CD14-positive monocyte (primary cell): Measurements from ENCODE around the gene PDZD8. TPM values are rescaled to one million over a fixed set of nuclear protein-coding genes. Genes with fewer than 3 reads are reported as not detected.

Experiments
- DNase-seq, 3 donors: peaks; one replicate each; pipeline ENCODE4 v3.0.0-alpha.2; 2011 to 2022
- H2AFZ ChIP-seq: 2 replicates; pipeline ENCODE4 v1.6.0; 2012; ENCODE audit warnings: mild to moderate bottlenecking, low read depth, low read length, inconsistent platforms; ENCODE audit not compliant: insufficient read depth, poor library complexity, severe bottlenecking
- H3K27ac ChIP-seq, 2 donors: 1 replicate in 1 of 2; 2 replicates in 1 of 2; pipeline ENCODE4 v1.5.1; 2012 to 2013; ENCODE audit warnings: low read length in 2 of 2, control low read depth in 1 of 2, inconsistent platforms in 1 of 2, low read depth in 1 of 2, mild to moderate bottlenecking in 1 of 2
- H3K27me3 ChIP-seq, 2 donors: one replicate each; pipeline versions ENCODE4 v1.6.0 to v1.6.1; 2011 to 2013; ENCODE audit warnings: low read length in 2 of 2; ENCODE audit not compliant: control insufficient read depth in 2 of 2, insufficient read depth in 2 of 2
- H3K36me3 ChIP-seq, 2 donors: replicated peaks in 1 of 2; 1 replicate in 1 of 2; 2 replicates in 1 of 2; pipeline versions ENCODE4 v1.5.1 to v1.6.1; 2012 to 2013; ENCODE audit warnings: low read length in 2 of 2, control low read depth in 1 of 2, inconsistent platforms in 1 of 2, mild to moderate bottlenecking in 1 of 2; ENCODE audit not compliant: insufficient read depth in 2 of 2, control insufficient read depth in 1 of 2
- H3K4me1 ChIP-seq, 2 donors: 1 replicate in 1 of 2; 2 replicates in 1 of 2; pipeline versions ENCODE4 v1.5.1 to v1.6.1; 2012 to 2013; ENCODE audit warnings: low read length in 2 of 2, control low read depth in 1 of 2, inconsistent platforms in 1 of 2, mild to moderate bottlenecking in 1 of 2, moderate library complexity in 1 of 2; ENCODE audit not compliant: insufficient read depth in 2 of 2, control insufficient read depth in 1 of 2
- H3K4me2 ChIP-seq: replicated peaks from 2 replicates; pipeline ENCODE3; 2012; ENCODE audit warnings: low read length, moderate library complexity, mild to moderate bottlenecking; ENCODE audit not compliant: poor library complexity, severe bottlenecking; ENCODE audit errors: extremely low read depth
- H3K4me3 ChIP-seq, 3 experiments: fragments of 200-600 bp in 1 of 3; sonication (generic) in 1 of 3; replicated peaks in 1 of 3; 1 replicate in 2 of 3; 2 replicates in 1 of 3; pipeline ENCODE4 v1.5.1; 2011 to 2013; ENCODE audit warnings: low read length in 3 of 3, mild to moderate bottlenecking in 3 of 3, control low read depth in 2 of 3, low read depth in 2 of 3, inconsistent platforms in 1 of 3, moderate library complexity in 1 of 3
- H3K79me2 ChIP-seq: 2 replicates; pipeline ENCODE4 v1.6.0; 2012; ENCODE audit warnings: mild to moderate bottlenecking, control low read depth, inconsistent platforms, low read length, moderate library complexity; ENCODE audit not compliant: insufficient read depth
- H3K9ac ChIP-seq: 2 replicates; pipeline ENCODE4 v1.6.0; 2017; ENCODE audit warnings: low read length, mild to moderate bottlenecking; ENCODE audit not compliant: insufficient read depth, poor library complexity, severe bottlenecking
- H3K9me3 ChIP-seq, 2 donors: replicated peaks in 1 of 2; 1 replicate in 1 of 2; 2 replicates in 1 of 2; pipeline versions ENCODE4 v1.5.1 to v1.6.1; 2012 to 2013; ENCODE audit warnings: low read length in 2 of 2, control low read depth in 1 of 2; ENCODE audit not compliant: control insufficient read depth in 1 of 2, insufficient read depth in 1 of 2
- H4K20me1 ChIP-seq: 2 replicates; pipeline ENCODE4 v1.6.0; 2012; ENCODE audit warnings: mild to moderate bottlenecking, low read length, control low read depth, moderate library complexity; ENCODE audit not compliant: insufficient read depth
- H3K27ac Mint-ChIP-seq, 7 donors: one replicate each; pipeline ENCODE4 v1.8.0; 2020; ENCODE audit warnings: mild to moderate bottlenecking in 7 of 7, mixed read lengths in 7 of 7, moderate library complexity in 6 of 7, inconsistent platforms in 2 of 7
- H3K27me3 Mint-ChIP-seq, 3 donors: one replicate each; pipeline ENCODE4 v1.8.0; 2021 to 2022; ENCODE audit warnings: low read depth in 3 of 3, mild to moderate bottlenecking in 3 of 3, mixed read lengths in 3 of 3, moderate library complexity in 3 of 3, inconsistent platforms in 1 of 3
- H3K36me3 Mint-ChIP-seq, 2 donors: one replicate each; pipeline ENCODE4 v1.8.0; 2020; ENCODE audit warnings: mixed read lengths in 2 of 2, inconsistent platforms in 1 of 2, mild to moderate bottlenecking in 1 of 2
- H3K4me1 Mint-ChIP-seq: one replicate; pipeline ENCODE4 v1.8.0; 2020; ENCODE audit warnings: mild to moderate bottlenecking, mixed read lengths
- H3K4me3 Mint-ChIP-seq, 2 donors: one replicate each; pipeline ENCODE4 v1.8.0; 2020; ENCODE audit warnings: mild to moderate bottlenecking in 2 of 2, mixed read lengths in 2 of 2, moderate library complexity in 1 of 2
- H3K9me3 Mint-ChIP-seq, 7 donors: one replicate each; pipeline ENCODE4 v1.8.0; 2020 to 2022; ENCODE audit warnings: mixed read lengths in 7 of 7, mild to moderate bottlenecking in 6 of 7, moderate library complexity in 6 of 7, inconsistent platforms in 2 of 7
- WGBS: methylation state at CpG from one replicate; pipeline ENCODE4 v1.1.5; 2013; ENCODE audit warnings: missing lambda C conversion rate; ENCODE audit not compliant: insufficient coverage; 5-methylcytosine and 5-hydroxymethylcytosine counted together
- intact Hi-C, 2 donors: fragments of 100-400 bp; cut with micrococcal nuclease; formaldehyde crosslinking; loops; one replicate each; pipeline versions ENCODE4 v1.15.0 to v1.15.1; 2023
- polyA plus RNA-seq, 3 donors: library from polyadenylated mRNA; depleted of rRNA in 1 of 3; unstranded in 2 of 3; stranded (reverse) in 1 of 3; fragments of 300-500 nt in 2 of 3; fragments of >200 nt in 1 of 3; fragmentation: Illumina TruSeq in 2 of 3; gene quantifications; 1 replicate in 2 of 3; 2 replicates in 1 of 3; pipeline ENCODE4 v1.2.3, GENCODE V29; 2012 to 2021
- TF ChIP-seq, protein P1 (sequence below): fragments of 200-600 bp; IDR thresholded peaks from one replicate; pipeline ENCODE4 v1.8.0; 2022; ENCODE audit warnings: antibody characterized with exemption, mild to moderate bottlenecking

The PDZD8 gene
- polyA plus RNA-seq, 3 donors, result 4.6 to 104 (median 9.0) TPM

DNA sequence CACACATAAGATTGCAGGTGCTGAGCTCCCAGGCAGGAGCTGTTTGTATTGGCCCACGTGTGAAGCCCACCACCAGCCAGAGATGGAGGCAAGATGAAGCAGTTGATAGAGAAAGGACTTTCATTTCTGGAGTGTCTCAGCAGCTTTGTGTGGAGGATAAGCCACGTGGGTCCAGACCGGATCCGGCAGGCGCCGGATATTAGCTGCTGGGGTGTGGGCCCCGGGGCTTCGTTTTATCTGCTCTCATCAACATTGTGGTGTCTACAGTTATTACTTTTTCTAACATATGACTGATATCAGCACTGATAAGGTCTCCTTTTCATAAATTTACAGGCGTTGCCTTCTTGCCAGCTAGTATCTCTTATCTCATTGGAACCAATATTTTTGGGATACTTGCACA, 108.8 kb downstream of the PDZD8 start:
- Mint-ChIP-seq H3K9me3 (peaks cover 0 to 3% (median 0%) of the 10 kb centered on the region in 7 donors), H3K36me3 (no peaks in the 10 kb centered on the region), H3K27me3 (peaks cover 0 to 2% (median 1%) of the 10 kb centered on the region in 3 donors), H3K27ac (no peak overlapping the region), H3K4me3 (no peak overlapping the region), H3K4me1 (no peaks in the 10 kb centered on the region)
- WGBS, result 100% methylated on average over 1 of the region's 9 CpGs
- no peak overlapping the region for H3K4me2 ChIP-seq
- H3K27me3 ChIP-seq, result no peaks in the 10 kb centered on the region
- H3K36me3 ChIP-seq, result no peaks in the 10 kb centered on the region
- no peaks in the 10 kb centered on the region for H3K4me1 ChIP-seq
- DNase-seq, result no peak
- no peak overlapping the region for H2AFZ ChIP-seq
- no peak overlapping the region for H3K9ac ChIP-seq
- no peaks in the 10 kb centered on the region for H4K20me1 ChIP-seq
- no peak overlapping the region for H3K4me3 ChIP-seq
- H3K9me3 ChIP-seq, result no peaks in the 10 kb centered on the region
- no peak overlapping the region for H3K27ac ChIP-seq
- no peaks in the 10 kb centered on the region for H3K79me2 ChIP-seq
- intact Hi-C loops, result no loop called here
- TF ChIP-seq, protein P1, sequence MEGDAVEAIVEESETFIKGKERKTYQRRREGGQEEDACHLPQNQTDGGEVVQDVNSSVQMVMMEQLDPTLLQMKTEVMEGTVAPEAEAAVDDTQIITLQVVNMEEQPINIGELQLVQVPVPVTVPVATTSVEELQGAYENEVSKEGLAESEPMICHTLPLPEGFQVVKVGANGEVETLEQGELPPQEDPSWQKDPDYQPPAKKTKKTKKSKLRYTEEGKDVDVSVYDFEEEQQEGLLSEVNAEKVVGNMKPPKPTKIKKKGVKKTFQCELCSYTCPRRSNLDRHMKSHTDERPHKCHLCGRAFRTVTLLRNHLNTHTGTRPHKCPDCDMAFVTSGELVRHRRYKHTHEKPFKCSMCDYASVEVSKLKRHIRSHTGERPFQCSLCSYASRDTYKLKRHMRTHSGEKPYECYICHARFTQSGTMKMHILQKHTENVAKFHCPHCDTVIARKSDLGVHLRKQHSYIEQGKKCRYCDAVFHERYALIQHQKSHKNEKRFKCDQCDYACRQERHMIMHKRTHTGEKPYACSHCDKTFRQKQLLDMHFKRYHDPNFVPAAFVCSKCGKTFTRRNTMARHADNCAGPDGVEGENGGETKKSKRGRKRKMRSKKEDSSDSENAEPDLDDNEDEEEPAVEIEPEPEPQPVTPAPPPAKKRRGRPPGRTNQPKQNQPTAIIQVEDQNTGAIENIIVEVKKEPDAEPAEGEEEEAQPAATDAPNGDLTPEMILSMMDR, result no peak

DNA sequence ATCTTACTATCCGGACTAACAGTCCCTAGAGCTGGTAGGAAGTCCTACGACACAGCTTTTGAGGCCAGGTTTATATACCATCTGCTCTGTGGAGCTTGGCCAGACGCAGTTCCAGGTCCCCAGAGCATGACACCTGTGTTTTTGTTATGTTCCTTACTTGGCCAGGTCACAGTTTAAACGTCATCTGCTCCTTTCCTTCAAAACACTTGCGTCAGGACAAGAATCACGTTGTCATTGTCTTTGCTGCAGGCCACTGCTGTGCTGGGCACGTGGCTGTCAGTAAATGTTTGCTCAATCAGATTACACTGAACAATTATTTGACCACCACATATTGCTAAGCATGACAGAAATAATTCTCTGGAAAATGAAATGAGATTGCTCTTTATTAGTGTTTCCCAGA, 110.5 kb downstream of the PDZD8 start:
- Histone ChIP-seq H3K27me3 (no peaks in the 10 kb centered on the region), H3K27ac (no peak overlapping the region), H3K4me3 (no peak overlapping the region), H3K9me3 (no peaks in the 10 kb centered on the region), H4K20me1 (no peaks in the 10 kb centered on the region), H3K79me2 (no peaks in the 10 kb centered on the region), H3K4me1 (peaks cover 0 to 6% of the 10 kb centered on the region in 2 donors), H2AFZ (no peak overlapping the region), H3K9ac (no peak overlapping the region), H3K4me2 (no peak overlapping the region), H3K36me3 (no peaks in the 10 kb centered on the region)
- H3K27ac Mint-ChIP-seq, result no peak overlapping the region
- TF ChIP-seq, protein P1, result no peak
- peaks cover 13% of the 10 kb centered on the region for H3K4me1 Mint-ChIP-seq
- intact Hi-C loops, result no loop called here
- peaks cover 0 to 4% (median 1%) of the 10 kb centered on the region in 3 donors for H3K27me3 Mint-ChIP-seq
- H3K4me3 Mint-ChIP-seq, result no peak overlapping the region
- H3K36me3 Mint-ChIP-seq, result no peaks in the 10 kb centered on the region
- 72% methylated on average over 6 of the region's 7 CpGs for WGBS
- H3K9me3 Mint-ChIP-seq, result peaks cover 0 to 3% (median 0%) of the 10 kb centered on the region in 7 donors
- no peak for DNase-seq
